Measurements from ENCODE around the gene CUX1.

CUX1 gene

DNA sequence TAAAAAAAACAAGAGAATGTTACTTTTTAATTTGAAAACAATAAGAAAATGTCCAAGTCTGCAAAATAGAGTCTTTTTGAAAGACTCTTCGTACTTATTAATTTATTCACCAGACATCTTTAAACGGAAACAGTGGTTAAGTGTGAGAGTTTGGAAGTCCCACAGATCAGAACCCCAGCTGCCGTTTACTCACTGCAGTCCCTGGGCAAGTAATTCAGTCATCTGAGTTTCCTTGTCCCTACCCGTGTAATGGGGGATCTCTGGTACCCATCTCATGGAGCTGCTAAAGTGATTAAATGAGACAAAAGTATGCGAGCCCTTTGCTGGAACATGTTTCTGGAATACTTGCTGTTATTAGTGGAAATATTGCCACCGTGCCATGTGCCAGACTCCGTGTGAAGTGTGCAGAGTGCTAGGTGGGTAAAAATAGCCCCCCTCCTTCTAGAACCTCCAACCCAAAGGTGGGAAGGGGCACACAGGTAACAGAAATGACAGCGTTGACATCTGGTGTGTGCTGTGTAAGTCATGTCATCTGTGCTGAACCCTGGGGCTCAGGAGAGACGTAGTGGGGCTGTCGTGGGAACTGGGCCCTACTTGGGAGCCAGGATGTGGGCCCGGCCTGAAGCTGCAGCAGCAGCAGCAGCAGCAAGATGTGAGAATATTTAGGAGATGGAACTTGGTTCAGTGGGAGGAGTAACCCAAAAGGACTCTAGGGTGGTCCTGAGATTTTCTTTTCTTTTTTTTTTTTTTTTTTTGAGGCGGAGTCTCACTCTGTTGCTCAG, 140.5 kb downstream of the CUX1 start:
- DNase-seq (ENCODE audit: low read depth) = no peak

DNA sequence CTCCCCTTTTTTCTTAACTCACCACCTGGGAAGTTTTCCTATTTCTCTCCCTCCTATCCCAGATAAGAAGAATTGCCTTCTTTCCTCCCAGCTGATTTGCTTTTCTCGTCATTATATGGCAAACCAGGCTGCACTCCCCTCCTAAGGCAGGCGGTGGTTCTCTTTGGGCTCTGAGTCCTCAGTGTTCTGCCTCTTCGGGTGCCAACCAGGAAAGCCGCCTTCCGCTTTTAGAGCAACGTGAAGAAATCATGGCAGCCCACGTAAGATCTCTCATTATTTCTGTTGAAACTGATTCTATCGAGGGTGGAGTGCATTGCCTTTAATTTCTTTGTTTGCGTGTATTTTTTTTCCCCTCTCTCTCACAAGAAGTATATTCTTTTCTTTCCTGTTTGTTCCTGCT, 141.9 kb downstream of the CUX1 start:
- DNase-seq (ENCODE audit: low read depth) = no peak

DNA sequence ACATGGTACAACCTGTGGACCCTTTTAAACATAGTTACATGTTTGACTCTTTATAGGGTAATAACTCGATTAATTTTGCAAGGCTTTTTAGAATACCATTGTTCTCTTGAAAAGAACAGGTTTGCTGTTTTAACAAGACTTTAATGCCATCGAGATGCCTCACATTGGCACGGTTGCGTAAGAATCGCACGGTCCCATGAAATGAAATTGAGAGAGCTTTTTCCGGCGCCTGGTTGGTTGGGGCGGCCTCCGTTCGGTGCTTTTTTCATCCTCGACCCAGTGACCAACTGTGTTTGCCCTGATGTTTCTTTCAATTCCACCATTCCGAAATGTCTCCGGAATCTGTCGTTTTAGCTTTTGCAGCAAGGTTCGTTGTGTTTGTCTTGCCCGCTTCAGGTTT, 142.4 kb downstream of the CUX1 start:
- DNase-seq (ENCODE audit: low read depth) = no peak

DNA sequence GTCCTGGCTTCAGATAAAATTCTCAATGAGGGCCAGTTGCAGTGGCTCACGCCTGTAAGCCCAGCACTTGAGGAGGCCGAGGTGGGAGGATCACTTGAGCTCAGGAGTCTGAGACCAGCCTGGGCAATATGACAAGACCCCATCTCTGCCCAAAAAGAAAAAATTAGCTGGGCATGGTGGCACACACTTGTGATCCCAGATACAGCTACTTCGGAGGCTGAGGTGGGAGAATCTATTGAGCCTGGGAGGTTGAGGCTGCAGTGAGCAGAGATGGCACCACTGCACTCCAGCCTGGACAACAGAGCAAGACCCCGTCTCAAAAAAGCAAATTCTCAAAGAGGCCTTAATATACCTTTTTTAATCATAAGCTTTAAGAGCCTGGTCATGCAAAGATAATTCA, 142.9 kb downstream of the CUX1 start:
- no peak for DNase-seq (ENCODE audit: low read depth)

DNA sequence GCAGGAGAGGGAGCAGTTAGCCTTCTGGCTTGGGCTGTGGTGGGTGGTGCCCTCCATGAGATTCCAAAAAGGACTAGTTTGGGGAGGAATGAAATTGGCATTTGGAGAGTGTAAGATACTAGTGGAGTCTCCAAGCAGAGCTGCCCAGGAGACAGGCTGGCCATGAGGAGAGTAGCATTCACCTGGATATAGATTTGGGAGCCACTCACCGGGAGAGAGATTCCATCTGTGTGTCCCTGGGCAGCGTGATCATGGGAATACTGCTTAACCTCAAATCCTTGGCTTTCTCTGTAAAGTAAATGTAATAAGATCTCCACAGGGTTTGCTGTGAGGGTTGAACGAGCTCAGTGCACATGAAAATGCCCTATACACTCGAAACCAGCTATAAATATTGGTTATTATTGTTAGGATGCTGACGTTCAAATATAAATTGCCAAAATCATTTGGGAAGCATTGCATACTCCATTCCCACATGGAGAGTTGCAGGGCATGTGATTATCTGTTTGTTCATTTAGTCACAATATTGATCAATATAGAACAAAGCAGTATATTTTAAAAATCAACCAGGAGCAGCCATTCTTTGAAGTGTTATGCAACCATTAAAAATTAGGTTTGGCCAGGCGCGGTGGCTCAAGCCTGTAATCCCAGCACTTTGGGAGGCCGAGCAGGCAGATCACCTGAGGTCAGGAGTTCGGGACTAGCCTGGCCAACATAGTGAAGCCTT, 143.7 kb downstream of the CUX1 start:
- DNase-seq (ENCODE audit: low read depth) = no peak

DNA sequence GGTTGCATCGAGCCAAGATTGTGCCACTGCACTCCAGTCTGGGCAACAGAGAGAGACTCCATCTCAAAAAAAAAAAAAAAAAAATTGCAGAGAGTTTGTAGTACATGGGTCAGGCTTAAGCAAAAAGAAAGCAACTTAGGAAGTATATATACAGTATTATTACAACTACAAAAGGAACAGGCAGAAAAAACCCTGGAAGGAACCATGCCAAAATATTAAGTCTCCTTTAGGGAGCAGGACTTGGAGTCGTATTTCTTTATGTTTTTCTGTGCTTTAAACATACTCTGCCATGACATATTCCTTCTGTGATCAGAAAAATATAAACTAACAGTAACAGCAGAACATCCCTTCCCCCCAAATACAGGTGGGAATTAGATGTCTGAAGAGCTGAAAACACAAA, 144.4 kb downstream of the CUX1 start:
- no peak for DNase-seq (ENCODE audit: low read depth)

DNA sequence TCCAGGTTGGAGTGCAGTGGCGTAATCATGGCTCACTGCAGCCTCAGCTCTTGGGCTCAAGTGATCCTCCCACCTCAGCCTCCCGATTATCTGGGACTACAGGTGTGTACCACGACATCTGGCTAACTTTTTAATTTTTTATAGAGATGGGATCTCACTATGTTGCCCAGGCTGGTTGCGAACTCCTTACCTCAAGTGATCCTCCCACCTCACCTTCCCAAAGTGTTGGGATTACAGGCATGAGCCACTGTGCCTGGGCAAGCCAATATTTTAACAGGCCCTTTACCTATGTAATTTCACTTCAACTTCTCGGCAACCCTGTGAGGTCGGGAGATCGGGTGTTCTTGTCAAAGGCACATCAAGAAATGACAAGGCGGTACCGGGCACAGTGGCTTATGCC, 146.3 kb downstream of the CUX1 start:
- DNase-seq (ENCODE audit: low read depth) = no peak

DNA sequence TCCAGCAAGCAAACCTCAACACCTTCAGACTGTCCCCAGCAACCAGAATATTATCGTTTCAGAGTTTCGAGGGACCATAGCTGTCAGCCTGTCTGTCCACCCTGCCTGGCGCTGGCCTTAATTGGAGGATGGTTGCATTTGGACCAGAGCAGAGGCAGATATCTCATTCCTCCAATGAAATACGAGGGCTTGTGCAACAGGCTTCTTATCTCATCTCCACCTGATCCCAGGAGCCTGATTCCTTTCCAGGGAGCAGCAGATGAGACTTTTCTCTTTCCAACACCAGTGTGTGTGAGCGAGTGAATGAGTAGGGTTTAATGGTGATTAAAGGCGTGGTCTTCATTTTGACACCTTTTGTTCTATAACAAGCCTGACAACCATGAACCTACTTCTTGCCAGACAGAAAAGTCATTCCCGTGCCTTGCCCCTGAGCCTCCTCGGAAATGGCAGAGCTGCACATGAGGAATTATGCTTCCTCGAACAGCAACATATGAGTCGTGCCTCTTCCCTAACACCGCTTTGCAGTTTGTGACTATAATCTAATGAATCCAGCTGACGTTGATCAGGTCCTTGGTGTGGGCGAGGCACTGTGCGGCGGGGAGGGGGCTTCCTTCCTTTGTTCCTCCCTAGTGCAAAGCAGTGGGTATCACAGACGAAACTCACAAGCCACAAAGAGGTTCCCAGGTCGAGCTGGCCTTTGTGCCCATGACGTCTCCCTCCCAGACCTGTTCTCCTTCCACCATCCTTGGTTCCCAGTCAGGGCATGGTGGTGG, 147.4 kb downstream of the CUX1 start:
- DNase-seq (ENCODE audit: low read depth) = no peak

DNA sequence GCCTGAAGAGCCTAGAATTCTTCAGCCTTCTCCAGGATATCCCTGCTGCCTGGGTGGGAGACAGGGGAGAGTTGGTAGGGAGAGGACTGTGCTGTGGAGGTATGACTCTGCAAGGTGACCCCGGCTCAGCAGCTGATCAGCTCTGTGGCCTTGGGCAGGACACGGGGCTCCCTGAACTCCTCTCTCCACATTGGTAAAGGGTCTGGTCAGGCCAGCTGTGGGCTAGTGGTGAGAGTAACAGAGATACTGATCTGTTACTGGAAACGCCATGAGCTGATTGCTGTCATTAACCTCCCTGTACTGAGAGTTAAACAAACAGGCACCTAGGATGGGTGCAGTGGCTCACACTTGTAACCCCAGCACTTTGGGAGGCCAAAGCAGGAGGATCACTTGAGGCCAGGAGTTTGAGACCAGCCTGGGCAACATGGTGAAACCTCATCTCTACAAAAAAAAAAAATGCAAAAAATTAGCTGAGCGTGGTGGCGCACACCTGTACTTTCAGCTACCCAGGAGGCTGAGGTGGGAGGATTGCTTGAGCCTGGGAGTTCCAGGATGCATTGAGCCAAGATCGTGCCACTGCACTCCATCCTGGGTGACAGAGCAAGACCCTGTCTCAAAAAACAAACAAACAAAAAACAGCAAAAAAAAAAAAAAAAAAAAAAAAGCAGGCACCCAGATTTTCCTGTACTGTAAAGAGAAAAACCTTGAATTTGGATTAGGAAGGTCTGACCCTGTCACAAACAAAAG, 151.5 kb downstream of the CUX1 start:
- DNase-seq (ENCODE audit: low read depth) = no peak

DNA sequence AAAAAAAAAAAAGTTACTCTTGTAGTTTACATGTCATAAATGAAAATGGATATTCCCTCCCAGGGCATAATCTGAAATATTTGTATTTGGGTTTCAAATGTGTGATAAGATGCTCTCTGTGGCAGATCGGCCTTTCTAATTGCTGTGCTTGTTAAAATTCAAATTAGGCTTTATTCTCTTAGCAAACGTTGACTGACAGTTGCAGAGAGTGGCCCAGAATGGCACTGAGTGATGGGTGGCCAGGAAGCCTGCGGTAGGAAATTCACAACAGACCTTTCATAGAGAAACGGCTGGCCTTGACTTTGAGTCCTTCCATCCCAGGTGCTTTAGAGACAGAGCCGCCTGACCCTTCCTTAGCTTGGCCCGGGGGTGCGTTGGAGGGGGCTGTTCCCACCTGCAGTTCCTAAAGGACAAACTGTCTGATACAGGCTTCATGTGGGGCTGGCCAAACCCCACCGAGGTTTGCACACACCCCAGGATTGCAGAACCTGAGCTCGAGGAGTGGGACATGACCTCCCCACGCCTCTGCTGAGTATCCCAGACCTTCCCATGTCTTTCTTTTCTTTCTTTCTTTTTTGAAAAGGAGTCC, 152.7 kb downstream of the CUX1 start:
- DNase-seq (ENCODE audit: low read depth) = no peak

DNA sequence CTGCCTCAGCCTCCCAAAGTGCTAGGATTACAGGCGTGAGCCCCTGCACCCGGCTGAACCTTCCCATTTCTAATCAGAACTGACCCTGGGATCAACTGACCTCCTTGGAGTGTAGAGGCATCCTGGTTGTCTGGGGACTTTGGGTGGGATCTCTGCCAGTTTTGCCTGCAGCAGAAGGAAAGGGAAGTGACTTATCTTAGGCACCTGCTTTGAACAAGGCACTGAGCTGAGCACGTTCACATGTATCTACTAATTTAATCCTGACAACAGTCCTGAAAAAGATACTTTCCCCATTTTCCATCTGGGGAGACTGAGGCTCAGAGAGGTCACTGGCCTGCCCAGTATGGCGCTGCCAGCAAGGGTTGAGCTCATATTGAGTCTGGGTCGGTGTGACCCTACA, 153.4 kb downstream of the CUX1 start:
- no peak for DNase-seq (ENCODE audit: low read depth)

DNA sequence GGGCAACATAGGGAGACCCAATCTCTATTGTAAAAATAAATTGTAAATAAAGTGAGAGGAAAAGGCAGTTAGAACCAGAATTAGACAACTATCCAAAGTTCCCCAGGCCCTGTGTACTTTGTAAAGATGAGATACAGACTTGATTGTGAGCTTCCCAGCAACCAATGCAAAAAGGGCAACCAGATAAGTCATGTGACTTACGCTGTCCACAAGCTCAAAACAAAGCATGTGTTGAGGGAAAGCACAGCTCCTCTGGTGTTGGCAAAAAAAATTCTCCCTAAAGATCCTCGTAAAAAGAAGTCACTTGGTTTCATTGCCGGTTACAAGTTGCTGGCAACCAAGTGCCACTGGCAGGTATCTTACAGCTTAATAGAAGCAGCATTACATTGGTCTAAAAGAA, 154.0 kb downstream of the CUX1 start:
- DNase-seq (ENCODE audit: low read depth) = no peak

DNA sequence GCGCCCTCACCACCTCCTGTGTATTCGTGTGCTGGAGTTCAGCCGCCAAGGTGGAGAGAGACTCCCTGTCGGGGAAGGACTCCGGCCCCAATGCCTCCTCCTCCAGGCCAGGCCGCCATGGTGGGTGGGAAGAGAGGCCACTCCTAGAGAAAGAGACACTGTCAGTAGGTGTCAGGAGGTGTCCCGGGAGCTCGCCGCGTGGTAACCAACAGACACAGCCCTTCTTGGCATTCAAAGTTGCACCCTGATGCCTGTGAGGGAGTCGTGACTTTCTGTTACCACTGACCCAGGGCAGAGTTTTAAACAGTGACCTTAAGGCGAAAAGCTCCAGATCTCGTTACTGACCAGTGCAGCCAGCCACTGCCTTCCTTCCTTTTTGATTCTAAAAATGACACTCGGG, 155.2 kb downstream of the CUX1 start:
- no peak for DNase-seq (ENCODE audit: low read depth)

DNA sequence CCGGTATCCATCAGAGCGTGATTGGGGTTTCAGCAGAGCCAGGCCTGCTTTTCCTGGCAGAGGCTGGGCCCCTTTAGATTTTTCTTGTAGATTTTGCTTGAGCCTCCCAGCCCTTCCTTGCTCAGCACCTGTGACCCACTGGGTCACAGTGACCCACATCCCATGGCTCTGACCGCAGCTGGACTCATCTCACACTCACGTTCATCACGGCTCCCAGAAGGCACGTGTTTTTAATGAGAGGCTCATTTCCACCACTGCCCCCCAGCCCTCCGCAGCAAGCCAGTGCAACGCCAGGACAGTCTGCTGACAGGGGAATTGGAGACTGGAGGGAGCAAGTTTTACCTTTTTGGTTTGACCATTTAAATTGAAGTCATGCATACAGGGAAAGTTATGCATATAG, 155.7 kb downstream of the CUX1 start:
- no peak for DNase-seq (ENCODE audit: low read depth)

DNA sequence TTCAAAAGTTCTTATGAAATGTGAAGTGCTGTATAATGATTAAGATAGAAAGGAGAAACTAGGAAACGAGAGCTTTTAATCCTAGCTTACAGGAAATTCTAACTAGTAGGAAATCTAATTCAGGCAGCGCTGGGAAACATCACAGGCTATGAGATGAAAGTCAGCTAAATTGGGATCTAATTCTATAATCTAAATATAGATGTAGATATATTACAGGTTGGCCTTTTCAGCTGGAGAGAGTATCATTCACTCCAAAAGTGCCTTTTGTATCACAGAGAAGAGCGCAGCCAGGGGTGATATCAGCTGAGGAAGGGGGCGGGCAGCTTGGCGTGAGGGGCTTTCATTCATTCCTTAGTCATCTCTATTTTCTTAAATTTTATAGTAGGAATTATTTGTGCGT, 157.0 kb downstream of the CUX1 start:
- no peak for DNase-seq (ENCODE audit: low read depth)

DNA sequence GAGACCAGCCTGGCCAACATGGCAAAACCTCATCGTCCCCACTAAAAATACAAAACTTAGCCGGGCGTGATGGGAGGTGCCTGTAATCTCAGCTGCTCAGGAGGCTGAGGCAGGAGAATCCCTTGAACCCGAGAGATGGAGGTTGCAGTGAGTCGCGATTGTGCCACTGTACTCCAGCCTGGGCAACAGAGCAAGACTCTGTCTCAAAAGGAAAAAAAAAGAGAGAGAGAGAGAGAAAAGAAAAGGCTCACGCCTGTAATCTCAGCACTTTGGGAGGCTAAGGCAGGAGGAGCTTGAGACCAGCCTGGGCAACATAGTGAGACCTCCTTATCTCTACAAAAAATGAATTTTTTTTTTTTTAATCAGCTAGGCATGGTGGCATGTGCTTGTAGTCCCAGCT, 157.6 kb downstream of the CUX1 start:
- no peak for DNase-seq (ENCODE audit: low read depth)

DNA sequence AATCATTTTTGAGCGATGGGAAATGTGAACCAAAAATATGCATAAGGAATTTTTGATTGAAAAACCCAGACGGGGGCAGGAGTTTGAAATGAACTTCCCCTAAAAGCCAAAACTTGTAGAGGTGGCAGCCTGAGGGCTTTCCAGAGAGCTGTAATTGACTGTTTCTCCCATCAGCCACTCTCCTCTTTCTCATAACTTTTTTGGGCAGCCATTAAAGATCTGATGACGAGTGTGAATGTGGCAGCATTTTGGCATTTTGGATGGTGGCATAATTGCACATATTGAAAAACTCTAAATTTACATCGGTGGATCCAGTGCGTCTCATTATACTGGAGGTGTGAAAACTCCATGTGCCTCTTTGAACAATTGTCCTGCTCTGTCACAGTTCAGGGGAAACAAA, 159.0 kb downstream of the CUX1 start:
- DNase-seq (ENCODE audit: low read depth) = no peak

DNA sequence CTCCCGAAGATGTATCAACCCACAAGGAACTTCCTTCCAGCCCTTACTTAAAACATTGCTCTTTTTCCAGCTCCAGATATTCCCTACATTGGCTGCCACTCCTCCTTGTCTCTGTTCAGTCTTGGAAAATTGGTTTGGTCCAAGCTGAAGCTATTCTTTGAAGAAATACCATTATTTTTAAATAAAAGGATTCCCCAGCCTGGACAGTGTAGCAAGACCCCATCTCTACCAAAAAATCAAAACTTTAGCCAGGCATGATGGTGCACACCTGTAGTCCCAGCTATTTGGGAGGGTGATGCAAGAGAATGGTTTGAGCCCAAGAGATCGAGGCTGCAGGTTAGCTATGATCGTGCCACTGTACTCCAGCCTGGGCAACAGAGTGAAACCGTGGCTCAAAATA, 159.8 kb downstream of the CUX1 start:
- no peak for DNase-seq (ENCODE audit: low read depth)

DNA sequence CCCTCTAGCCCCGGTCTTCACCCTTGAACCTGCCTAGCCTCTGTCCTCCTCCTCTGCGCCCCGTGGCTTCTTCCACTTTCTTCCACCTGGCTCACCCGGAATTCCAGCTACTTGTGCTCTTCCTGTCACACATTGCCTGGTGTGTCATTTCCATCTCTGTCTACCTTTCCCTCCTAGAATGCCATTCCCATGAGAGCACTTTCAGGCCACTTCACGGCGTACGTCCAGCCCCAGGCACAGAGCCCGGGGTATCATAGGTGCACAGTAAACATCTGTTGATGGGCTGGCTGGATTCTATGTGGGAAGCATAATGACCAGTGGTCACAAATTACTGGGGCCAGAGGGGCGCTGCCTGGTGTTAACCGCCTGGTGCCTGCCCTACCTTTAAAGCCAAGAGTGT, 161.3 kb downstream of the CUX1 start:
- no peak for DNase-seq (ENCODE audit: low read depth)

DNA sequence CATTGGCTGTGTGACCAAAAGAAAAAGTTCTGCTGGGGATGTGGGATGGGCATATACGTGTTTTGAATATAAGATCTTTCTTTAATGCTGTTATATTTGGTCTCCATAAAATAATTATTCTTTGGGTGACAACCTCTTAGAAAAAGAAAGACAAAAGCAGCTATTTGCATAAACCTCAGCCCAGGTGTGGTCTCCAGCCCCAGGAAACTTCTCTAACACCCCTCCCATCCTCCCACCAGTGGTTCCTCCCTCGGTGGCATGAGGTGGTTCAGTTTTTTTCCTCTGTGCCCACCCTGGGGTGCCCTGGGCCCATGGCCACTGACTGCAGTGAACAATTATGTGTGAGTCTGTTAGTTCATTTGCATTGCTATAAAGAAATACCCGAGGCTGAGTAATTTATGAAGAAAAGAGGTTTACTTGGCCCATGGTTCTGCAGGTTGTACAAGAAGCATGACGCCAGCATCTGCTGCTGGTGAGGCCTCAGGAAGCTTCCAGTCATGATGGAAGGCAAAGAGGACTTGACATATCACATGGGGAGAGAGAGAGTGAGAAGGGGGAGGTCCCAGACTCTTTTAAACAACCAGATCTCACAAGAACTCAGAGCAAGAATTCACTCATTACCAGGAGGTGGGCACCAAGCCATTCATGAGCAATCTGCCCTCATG, 165.9 kb downstream of the CUX1 start:
- DNase-seq (ENCODE audit: low read depth) = no peak

DNA sequence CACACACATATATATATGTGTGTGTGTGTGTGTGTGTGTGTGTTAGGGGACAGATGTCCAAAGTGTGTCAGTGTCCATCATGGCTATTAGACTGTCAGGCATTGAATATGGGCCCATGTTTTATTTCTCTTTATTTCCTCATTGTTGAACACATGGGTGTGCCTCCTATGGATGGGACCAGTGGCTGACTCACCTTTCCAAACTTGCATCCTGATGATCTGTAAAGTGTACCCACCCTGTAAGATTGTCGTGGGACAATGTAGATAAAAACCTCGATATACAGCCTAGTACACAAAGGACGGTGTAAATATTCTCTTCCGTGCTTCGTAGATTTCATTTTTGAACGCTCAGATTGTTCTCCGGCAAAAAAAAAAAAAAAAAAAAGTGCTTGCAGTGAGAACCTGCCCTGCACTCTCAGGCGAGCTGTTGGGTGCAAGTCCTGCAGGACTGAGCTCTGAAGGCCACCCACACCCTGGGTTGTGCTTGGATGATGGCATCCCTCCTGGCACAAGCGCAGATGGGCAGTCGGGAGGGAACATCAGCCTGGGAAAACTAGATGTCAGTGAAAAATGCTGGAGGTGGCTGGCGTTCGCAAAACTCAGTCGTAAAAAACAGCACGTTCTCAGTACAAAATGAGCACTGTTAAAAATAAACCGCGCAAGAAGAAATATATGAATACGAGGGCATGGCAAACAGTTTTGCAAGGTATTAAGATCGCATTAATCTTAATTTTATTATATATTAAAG, 166.9 kb downstream of the CUX1 start:
- DNase-seq (ENCODE audit: low read depth) = no peak
